ENCODE data around the gene SYCP2.

DNA sequence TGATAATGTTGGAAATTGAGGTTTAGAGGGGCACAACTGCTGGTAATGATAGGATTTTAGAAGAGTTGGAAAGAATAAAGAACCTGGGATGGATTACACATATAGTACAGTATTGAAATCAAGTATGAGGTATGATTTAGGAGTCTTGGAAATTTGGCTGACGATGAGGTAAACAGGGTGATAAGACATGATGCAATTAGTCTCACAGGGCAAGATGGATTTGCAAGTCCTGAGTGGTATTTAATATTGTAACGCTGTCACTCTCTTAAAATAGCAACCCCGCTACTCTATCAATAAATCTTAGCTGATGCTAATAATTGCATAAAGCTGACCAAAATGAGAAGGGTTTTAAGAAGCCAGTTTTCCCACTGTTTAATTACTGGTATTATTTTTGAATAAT is 70.4 kb downstream of the SYCP2 start:
- TF ChIP-seq, protein P1, sequence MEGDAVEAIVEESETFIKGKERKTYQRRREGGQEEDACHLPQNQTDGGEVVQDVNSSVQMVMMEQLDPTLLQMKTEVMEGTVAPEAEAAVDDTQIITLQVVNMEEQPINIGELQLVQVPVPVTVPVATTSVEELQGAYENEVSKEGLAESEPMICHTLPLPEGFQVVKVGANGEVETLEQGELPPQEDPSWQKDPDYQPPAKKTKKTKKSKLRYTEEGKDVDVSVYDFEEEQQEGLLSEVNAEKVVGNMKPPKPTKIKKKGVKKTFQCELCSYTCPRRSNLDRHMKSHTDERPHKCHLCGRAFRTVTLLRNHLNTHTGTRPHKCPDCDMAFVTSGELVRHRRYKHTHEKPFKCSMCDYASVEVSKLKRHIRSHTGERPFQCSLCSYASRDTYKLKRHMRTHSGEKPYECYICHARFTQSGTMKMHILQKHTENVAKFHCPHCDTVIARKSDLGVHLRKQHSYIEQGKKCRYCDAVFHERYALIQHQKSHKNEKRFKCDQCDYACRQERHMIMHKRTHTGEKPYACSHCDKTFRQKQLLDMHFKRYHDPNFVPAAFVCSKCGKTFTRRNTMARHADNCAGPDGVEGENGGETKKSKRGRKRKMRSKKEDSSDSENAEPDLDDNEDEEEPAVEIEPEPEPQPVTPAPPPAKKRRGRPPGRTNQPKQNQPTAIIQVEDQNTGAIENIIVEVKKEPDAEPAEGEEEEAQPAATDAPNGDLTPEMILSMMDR (IDR thresholded peaks at IDR 0.05; ENCODE audit: control extremely low read depth in 1 of 3, insufficient read depth in 1 of 3, low read depth in 1 of 3, low read length in 3 of 3) = no peak
- TF ChIP-seq KDM1A (IDR thresholded peaks at IDR 0.05; ENCODE audit: borderline replicate concordance, low read length) (no peak), SP1 (IDR thresholded peaks at IDR 0.05; ENCODE audit: low read depth, low read length) (no peak), POLR2A (IDR thresholded peaks at IDR 0.05; ENCODE audit: control extremely low read depth in 1 of 2, low read depth in 2 of 2, low read length in 2 of 2) (no peak)

Measured in H1 (cell line).